Fibroblast of lung (primary cell): Measurements from ENCODE around the gene LAMTOR4. TPM values are rescaled to one million over a fixed set of nuclear protein-coding genes. Genes with fewer than 3 reads are reported as not detected.

Source experiments
- DNase-seq, 2 donors: peaks; one replicate each; pipeline versions ENCODE4 v3.0.0 to v3.0.0-alpha.2; 2010; ENCODE audit warnings: low read depth in 2 of 2
- H2AFZ ChIP-seq: 2 replicates; pipeline ENCODE4 v1.5.1; 2012; ENCODE audit warnings: low read length, control low read depth, inconsistent platforms
- H3K27ac ChIP-seq: 2 replicates; pipeline ENCODE4 v1.5.1; 2011; ENCODE audit warnings: low read length, control low read depth; ENCODE audit not compliant: insufficient read depth
- H3K27me3 ChIP-seq: 2 replicates; pipeline ENCODE4 v1.5.1; 2011; ENCODE audit warnings: mild to moderate bottlenecking, low read length; ENCODE audit not compliant: control insufficient read depth, insufficient read depth
- H3K36me3 ChIP-seq: 2 replicates; pipeline ENCODE4 v1.5.1; 2011; ENCODE audit warnings: low read length; ENCODE audit not compliant: control insufficient read depth, insufficient read depth
- H3K4me1 ChIP-seq: 2 replicates; pipeline ENCODE4 v1.5.1; 2011; ENCODE audit warnings: low read length; ENCODE audit not compliant: control insufficient read depth, insufficient read depth; ENCODE audit errors: extremely low read depth
- H3K4me2 ChIP-seq: 2 replicates; pipeline ENCODE4 v1.5.1; 2011; ENCODE audit warnings: low read length, control low read depth; ENCODE audit not compliant: insufficient read depth; ENCODE audit errors: extremely low read depth
- H3K4me3 ChIP-seq, 4 experiments: fragments of 200-600 bp in 1 of 4; sonication (generic) in 1 of 4; replicated peaks in 1 of 4; 2 replicates each; pipeline ENCODE4 v1.5.1; 2011 to 2016; ENCODE audit warnings: low read length in 4 of 4, low read depth in 3 of 4, mild to moderate bottlenecking in 3 of 4, control low read depth in 2 of 4, inconsistent platforms in 1 of 4, mixed read lengths in 1 of 4; ENCODE audit not compliant: insufficient read depth in 1 of 4; ENCODE audit errors: control extremely low read depth in 1 of 4
- H3K79me2 ChIP-seq: 2 replicates; pipeline ENCODE4 v1.5.1; 2012; ENCODE audit warnings: mild to moderate bottlenecking, low read length, inconsistent platforms; ENCODE audit not compliant: control insufficient read depth, insufficient read depth
- H3K9ac ChIP-seq: 2 replicates; pipeline ENCODE4 v1.5.1; 2011; ENCODE audit warnings: mild to moderate bottlenecking, low read length, control low read depth; ENCODE audit not compliant: insufficient read depth
- H3K9me3 ChIP-seq: 2 replicates; pipeline ENCODE4 v1.5.1; 2012; ENCODE audit warnings: low read depth, low read length; ENCODE audit not compliant: control insufficient read depth, insufficient read depth
- H4K20me1 ChIP-seq: 2 replicates; pipeline ENCODE4 v1.5.1; 2011; ENCODE audit warnings: low read length; ENCODE audit not compliant: control insufficient read depth, insufficient read depth; ENCODE audit errors: extremely low read depth
- EZH2 ChIP-seq: IDR thresholded peaks from 2 replicates; pipeline ENCODE4 v1.5.1; 2012; ENCODE audit warnings: low read length, control low read depth, mild to moderate bottlenecking; ENCODE audit errors: missing control alignments
- polyA plus RNA-seq, 2 donors: library from polyadenylated mRNA; depleted of rRNA in 1 of 2; stranded (reverse) in 1 of 2; unstranded in 1 of 2; fragments of >200 nt; gene quantifications; 2 replicates each; pipeline ENCODE4 v1.2.1, GENCODE V29; 2011 to 2012; ENCODE audit warnings: missing spikeins in 1 of 2
- total RNA-seq: library from RNA; depleted of rRNA; stranded (reverse); fragments of >200 nt; gene quantifications from 2 replicates; pipeline ENCODE4 v1.2.1, GENCODE V29; 2014
- TF ChIP-seq, protein P1 (sequence below), 2 donors: IDR thresholded peaks in 1 of 2; conservative IDR thresholded peaks in 1 of 2; 1 replicate in 1 of 2; 2 replicates in 1 of 2; pipeline ENCODE4 v1.5.1; 2011 to 2012; ENCODE audit warnings: low read length in 2 of 2, control low read depth in 1 of 2, inconsistent platforms in 1 of 2, low read depth in 1 of 2, mild to moderate bottlenecking in 1 of 2

Gene LAMTOR4
- total and polyA plus RNA-seq, 2 donors (not counting 1 experiment from before 2014, with no cell fraction given), result 95.0 to 116 TPM

DNA sequence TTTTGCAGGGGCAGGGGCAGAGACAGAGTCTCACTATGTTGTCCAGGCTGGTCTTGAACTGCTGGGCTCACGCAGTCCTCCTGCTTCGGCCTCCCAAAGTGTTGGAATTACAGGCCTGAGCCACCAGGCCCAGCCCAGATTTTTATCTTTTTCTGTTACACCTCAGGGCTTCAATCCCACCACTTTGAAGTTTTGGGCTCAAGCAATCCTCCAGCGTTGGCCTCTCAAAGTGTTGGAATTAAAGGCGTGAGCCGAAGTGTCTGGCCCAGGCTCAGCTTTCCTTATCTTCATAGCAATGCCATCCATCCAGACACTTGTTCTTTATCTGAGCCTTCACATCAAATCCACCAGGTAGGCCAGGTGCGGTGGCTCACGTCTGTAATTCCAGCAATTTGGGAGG, 33.7 kb upstream of the LAMTOR4 start:
- no peak for DNase-seq
- Histone ChIP-seq H3K79me2 (peaks cover 9% of the 10 kb centered on the region), H4K20me1 (no peaks in the 10 kb centered on the region), H3K36me3 (peaks cover 17% of the 10 kb centered on the region), H2AFZ (no peak overlapping the region), H3K27ac (no peak overlapping the region), H3K4me1 (no peaks in the 10 kb centered on the region), H3K9me3 (no peaks in the 10 kb centered on the region), H3K4me3 (no peak overlapping the region), H3K4me2 (no peak overlapping the region), H3K27me3 (no peaks in the 10 kb centered on the region), H3K9ac (no peak overlapping the region)
- TF ChIP-seq, protein P1, sequence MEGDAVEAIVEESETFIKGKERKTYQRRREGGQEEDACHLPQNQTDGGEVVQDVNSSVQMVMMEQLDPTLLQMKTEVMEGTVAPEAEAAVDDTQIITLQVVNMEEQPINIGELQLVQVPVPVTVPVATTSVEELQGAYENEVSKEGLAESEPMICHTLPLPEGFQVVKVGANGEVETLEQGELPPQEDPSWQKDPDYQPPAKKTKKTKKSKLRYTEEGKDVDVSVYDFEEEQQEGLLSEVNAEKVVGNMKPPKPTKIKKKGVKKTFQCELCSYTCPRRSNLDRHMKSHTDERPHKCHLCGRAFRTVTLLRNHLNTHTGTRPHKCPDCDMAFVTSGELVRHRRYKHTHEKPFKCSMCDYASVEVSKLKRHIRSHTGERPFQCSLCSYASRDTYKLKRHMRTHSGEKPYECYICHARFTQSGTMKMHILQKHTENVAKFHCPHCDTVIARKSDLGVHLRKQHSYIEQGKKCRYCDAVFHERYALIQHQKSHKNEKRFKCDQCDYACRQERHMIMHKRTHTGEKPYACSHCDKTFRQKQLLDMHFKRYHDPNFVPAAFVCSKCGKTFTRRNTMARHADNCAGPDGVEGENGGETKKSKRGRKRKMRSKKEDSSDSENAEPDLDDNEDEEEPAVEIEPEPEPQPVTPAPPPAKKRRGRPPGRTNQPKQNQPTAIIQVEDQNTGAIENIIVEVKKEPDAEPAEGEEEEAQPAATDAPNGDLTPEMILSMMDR (conservative IDR thresholded peaks at IDR 0.05 in 1 of 2, IDR thresholded peaks at IDR 0.05 in 1 of 2; ENCODE audit: low read depth in 1 of 2, low read length in 2 of 2), result no peak
- no peak for TF ChIP-seq EZH2

DNA sequence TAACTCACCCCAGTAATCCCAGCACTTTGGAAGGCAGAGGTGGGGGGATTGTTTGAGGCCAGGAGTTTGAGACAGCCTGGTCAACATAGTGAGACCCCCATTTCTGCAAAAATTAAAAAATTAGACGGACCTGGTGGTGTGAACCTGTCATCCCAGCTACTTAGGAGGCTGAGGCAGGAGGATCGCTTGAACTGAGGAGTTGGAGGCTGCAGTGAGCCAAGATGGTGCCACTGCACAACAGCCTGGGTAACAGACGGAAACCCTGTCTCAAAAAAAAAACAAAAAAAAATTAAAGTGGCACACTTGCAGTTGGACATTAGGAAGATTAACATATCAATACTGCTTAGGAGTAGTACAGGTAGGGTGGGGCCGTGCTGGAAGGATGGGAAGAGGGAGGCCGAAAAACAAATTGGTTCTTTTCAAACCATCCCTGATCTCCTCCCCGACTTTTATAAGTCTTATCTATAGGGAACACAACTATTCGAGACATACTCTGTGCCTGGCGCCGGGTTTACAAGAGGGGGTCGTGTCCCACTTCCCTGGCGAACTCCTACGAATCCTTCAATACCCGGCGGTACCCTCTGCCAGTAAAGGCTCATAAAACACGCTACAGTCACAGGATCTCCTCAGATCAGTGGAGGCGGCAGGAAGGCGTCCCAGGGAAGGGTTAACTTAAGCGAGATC, 30.2 kb upstream of the LAMTOR4 start:
- H3K27ac ChIP-seq, result peak overlapping the region; percentile 89
- no peaks in the 10 kb centered on the region for H3K27me3 ChIP-seq
- H3K9ac ChIP-seq, result peak overlapping the region; percentile 63
- no peak for DNase-seq
- H3K9me3 ChIP-seq, result no peaks in the 10 kb centered on the region
- H3K4me3 ChIP-seq, result peak overlapping the region; percentile 79 to 98 (median 94)
- no peaks in the 10 kb centered on the region for H4K20me1 ChIP-seq
- H3K36me3 ChIP-seq, result peaks cover 5% of the 10 kb centered on the region
- H3K4me2 ChIP-seq, result peak overlapping the region; percentile 88
- TF ChIP-seq, protein P1 (conservative IDR thresholded peaks at IDR 0.05 in 1 of 2, IDR thresholded peaks at IDR 0.05 in 1 of 2; ENCODE audit: low read depth in 1 of 2, low read length in 2 of 2), result no peak
- no peak for TF ChIP-seq EZH2
- H2AFZ ChIP-seq, result peak overlapping the region; percentile 97
- H3K4me1 ChIP-seq, result peaks cover 3% of the 10 kb centered on the region
- peaks cover 16% of the 10 kb centered on the region for H3K79me2 ChIP-seq

DNA sequence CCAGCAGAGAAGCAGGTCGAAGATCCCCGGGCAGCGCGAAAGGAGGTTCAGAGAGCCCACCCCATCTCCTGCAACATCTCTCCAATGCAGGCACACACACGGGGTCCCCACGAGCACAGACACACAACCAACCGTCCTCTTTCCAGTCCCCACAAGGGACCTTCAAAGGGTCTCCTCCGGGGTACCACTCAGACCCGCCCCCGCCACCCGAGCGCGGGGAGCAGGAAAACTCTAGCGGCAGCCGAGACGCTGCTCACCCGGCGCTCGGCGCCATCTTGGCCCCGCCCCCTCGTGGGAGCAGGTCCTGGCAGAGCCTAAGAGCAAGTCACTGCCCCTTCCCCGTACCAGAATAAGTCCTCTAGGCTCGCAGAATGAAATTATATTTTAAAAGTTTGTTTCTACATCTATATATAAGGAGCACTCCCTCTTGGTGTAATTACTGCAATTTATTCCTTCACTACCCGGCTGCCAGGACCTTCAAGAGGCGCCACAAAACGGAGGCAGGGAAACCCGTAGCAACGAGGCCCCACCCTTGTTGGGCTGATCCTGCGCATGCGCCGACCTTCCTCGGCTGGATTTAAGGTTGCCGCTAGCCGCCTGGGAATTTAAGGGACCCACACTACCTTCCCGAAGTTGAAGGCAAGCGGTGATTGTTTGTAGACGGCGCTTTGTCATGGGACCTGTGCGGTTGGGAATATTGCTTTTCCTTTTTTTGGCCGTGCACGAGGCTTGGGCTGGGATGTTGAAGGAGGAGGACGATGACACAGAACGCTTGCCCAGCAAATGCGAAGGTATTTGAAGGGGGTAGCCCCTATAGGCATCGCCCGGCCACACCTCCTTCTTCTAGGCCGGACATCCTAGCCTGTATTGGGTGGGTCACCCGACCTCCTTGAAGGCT, 29.4 kb upstream of the LAMTOR4 start, which contains the start of the genes CNPY4 and TAF6:
Gene CNPY4, plus strand, starts transcription at position 563 of the 898 bp plus-strand sequence. Its CDS starts 111 bp downstream, at position 674.
Gene TAF6, minus strand, starts transcription at position 287 of the 898 bp plus-strand sequence. CDS start 5,149 bp downstream, outside the sequence.
- H3K9ac ChIP-seq, result peak within 1 kb of the TSS; percentile 63
- H4K20me1 ChIP-seq, result no peaks in the 10 kb centered on the region
- no peaks in the 10 kb centered on the region for H3K27me3 ChIP-seq
- H2AFZ ChIP-seq, result peak within 1 kb of the TSS; percentile 97
- peak within 1 kb of the TSS; percentile 89 for H3K27ac ChIP-seq
- TF ChIP-seq, protein P1 (conservative IDR thresholded peaks at IDR 0.05 in 1 of 2, IDR thresholded peaks at IDR 0.05 in 1 of 2; ENCODE audit: low read depth in 1 of 2, low read length in 2 of 2), result no peak
- no peak for TF ChIP-seq EZH2
- H3K36me3 ChIP-seq, result peaks cover 2% of the 10 kb centered on the region
- peak within 1 kb of the TSS; percentile 88 for H3K4me2 ChIP-seq
- peaks cover 16% of the 10 kb centered on the region for H3K79me2 ChIP-seq
- H3K4me1 ChIP-seq, result peaks cover 3% of the 10 kb centered on the region
- H3K9me3 ChIP-seq, result no peaks in the 10 kb centered on the region
- peak; percentile 92 to 97 for DNase-seq
- peak within 1 kb of the TSS; percentile 79 to 98 (median 94) for H3K4me3 ChIP-seq
